Endometrium (tissue), 2 donors: ENCODE measurements around the gene GPR39.
"Not testable (repeated sequence)": the region's sequence is repeated elsewhere in the genome, so short reads cannot be mapped to it uniquely, and the experiment has no call there.

Experiments
- FAIRE-seq: peaks from 2 replicates; lab custom pipeline; 2012; peaks lifted over from hg19 to GRCh38; lab: Jason Lieb, UNC
- donor health status: control.
- donor health status: control.

The GPR39 gene

GRCh38 chr2:132497591-132497990 lies 81.0 kb downstream of the GPR39 start:
- FAIRE-seq: no peak

- FAIRE-seq: no peak
Observed at GRCh38 chr2:132503701-132504100, 87.1 kb downstream of the GPR39 start.

GRCh38 chr2:132515010-132515409 lies 98.4 kb downstream of the GPR39 start:
- no peak for FAIRE-seq

- FAIRE-seq: no peak
Observed at GRCh38 chr2:132517386-132517785, 100.8 kb downstream of the GPR39 start.

- FAIRE-seq: no peak
Observed at GRCh38 chr2:132518302-132518701, 101.7 kb downstream of the GPR39 start.

- FAIRE-seq: no peak
Observed at GRCh38 chr2:132519566-132519965, 103.0 kb downstream of the GPR39 start.

GRCh38 chr2:132521341-132521740 lies 104.7 kb downstream of the GPR39 start:
- no peak for FAIRE-seq

- no peak for FAIRE-seq
Observed at GRCh38 chr2:132522901-132523300, 106.3 kb downstream of the GPR39 start.

- FAIRE-seq: not testable (repeated sequence)
Observed at GRCh38 chr2:132537061-132537460, 120.5 kb downstream of the GPR39 start.

GRCh38 chr2:132538331-132538855 lies 121.8 kb downstream of the GPR39 start:
- FAIRE-seq: no peak

GRCh38 chr2:132540166-132540565 lies 123.6 kb downstream of the GPR39 start:
- FAIRE-seq: no peak

GRCh38 chr2:132542953-132543569 lies 126.5 kb downstream of the GPR39 start:
- FAIRE-seq: no peak

- no peak for FAIRE-seq
Observed at GRCh38 chr2:132544006-132544630, 127.5 kb downstream of the GPR39 start.

GRCh38 chr2:132547090-132547687 lies 130.6 kb downstream of the GPR39 start:
- no peak for FAIRE-seq

- no peak for FAIRE-seq
Observed at GRCh38 chr2:132549935-132550670, 133.5 kb downstream of the GPR39 start.

- no peak for FAIRE-seq
Observed at GRCh38 chr2:132550946-132551345, 134.3 kb downstream of the GPR39 start.

GRCh38 chr2:132557694-132558093 lies 141.1 kb downstream of the GPR39 start:
- no peak for FAIRE-seq

GRCh38 chr2:132559326-132559725 lies 142.7 kb downstream of the GPR39 start:
- FAIRE-seq: no peak

GRCh38 chr2:132559921-132560320 lies 143.3 kb downstream of the GPR39 start:
- no peak for FAIRE-seq

- FAIRE-seq: no peak
Observed at GRCh38 chr2:132560562-132560961, 144.0 kb downstream of the GPR39 start.

GRCh38 chr2:132562245-132562644 lies 145.6 kb downstream of the GPR39 start:
- FAIRE-seq: no peak

GRCh38 chr2:132564065-132564464 lies 147.5 kb downstream of the GPR39 start:
- FAIRE-seq: no peak

- FAIRE-seq: no peak
Observed at GRCh38 chr2:132566379-132566778, 149.8 kb downstream of the GPR39 start.
